ENCODE data around the gene PTPRM. TPM values are rescaled to one million over a fixed set of nuclear protein-coding genes. Genes with fewer than 3 reads are reported as not detected.

Gene PTPRM
- total RNA-seq, 1 experiment from 2014 or later, result 42.3 TPM

DNA sequence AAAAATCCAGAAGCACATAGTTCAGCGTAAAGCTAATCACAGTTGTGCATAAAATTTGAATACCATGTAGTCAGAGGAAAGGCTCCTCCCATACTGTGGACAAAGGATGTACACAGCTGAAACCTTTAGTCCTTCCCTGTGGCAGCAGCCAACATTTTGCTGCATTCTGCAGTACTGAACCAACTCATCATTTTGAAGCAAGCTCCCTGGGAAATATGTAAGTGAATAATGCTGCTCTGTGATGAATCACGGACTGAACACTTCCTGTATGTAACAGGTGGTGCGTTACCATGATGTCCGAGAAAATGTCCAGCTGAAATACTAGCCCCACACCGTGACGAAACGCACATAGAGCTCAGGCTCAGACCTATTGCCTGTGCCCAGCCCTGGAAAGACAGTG lies 621.1 kb downstream of the PTPRM start:
- H3K4me1 Mint-ChIP-seq (ENCODE audit: low read depth, unreplicated experiment), result no peaks in the 10 kb centered on the region
- no peaks in the 10 kb centered on the region for H3K9me3 Mint-ChIP-seq (ENCODE audit: low read depth, unreplicated experiment)
- no peak overlapping the region for H3K4me3 Mint-ChIP-seq (ENCODE audit: low read depth, unreplicated experiment)
- no peaks in the 10 kb centered on the region for H3K27me3 Mint-ChIP-seq (ENCODE audit: unreplicated experiment)
- DNase-seq, result no peak
- no peaks in the 10 kb centered on the region for H3K36me3 Mint-ChIP-seq (ENCODE audit: insufficient read depth, unreplicated experiment)
- intact Hi-C loops (cut with micrococcal nuclease; ENCODE audit: unreplicated experiment), result no loop called here
- BruUV-seq (replicated peaks), result no TSS peak
- H3K27ac Mint-ChIP-seq (ENCODE audit: unreplicated experiment), result no peak overlapping the region
- CTCF ChIA-PET, result no interaction called here
- TF ChIP-seq, protein P1, sequence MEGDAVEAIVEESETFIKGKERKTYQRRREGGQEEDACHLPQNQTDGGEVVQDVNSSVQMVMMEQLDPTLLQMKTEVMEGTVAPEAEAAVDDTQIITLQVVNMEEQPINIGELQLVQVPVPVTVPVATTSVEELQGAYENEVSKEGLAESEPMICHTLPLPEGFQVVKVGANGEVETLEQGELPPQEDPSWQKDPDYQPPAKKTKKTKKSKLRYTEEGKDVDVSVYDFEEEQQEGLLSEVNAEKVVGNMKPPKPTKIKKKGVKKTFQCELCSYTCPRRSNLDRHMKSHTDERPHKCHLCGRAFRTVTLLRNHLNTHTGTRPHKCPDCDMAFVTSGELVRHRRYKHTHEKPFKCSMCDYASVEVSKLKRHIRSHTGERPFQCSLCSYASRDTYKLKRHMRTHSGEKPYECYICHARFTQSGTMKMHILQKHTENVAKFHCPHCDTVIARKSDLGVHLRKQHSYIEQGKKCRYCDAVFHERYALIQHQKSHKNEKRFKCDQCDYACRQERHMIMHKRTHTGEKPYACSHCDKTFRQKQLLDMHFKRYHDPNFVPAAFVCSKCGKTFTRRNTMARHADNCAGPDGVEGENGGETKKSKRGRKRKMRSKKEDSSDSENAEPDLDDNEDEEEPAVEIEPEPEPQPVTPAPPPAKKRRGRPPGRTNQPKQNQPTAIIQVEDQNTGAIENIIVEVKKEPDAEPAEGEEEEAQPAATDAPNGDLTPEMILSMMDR (IDR thresholded peaks at IDR 0.05; ENCODE audit: unreplicated experiment), result no peak

DNA sequence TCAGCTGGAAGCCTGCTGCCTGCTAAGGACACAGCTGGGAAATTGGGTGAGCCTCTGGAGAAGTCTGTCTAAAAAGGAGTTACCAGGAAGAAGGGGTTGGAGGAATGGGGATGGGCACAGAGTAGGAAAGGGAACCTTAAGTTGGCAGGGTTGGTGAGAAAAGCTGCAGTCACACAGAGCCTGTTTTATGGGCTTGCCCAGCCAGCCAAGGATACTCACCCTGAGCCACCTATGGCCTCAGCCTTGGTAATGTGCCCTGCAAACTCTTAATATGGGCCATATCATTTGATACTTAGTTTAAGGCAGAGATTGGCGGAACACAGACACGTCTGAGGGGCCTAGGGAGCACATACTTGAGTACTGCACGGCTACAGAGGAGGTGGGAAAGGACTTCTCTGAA lies 623.9 kb downstream of the PTPRM start:
- Mint-ChIP-seq H3K36me3 (ENCODE audit: insufficient read depth, unreplicated experiment) (no peaks in the 10 kb centered on the region), H3K4me3 (ENCODE audit: low read depth, unreplicated experiment) (no peak overlapping the region), H3K4me1 (ENCODE audit: low read depth, unreplicated experiment) (no peaks in the 10 kb centered on the region), H3K27me3 (ENCODE audit: unreplicated experiment) (no peaks in the 10 kb centered on the region), H3K9me3 (ENCODE audit: low read depth, unreplicated experiment) (no peaks in the 10 kb centered on the region), H3K27ac (ENCODE audit: unreplicated experiment) (no peak overlapping the region)
- no TSS peak for BruUV-seq (replicated peaks)
- intact Hi-C loops (cut with micrococcal nuclease; ENCODE audit: unreplicated experiment), result no loop called here
- CTCF ChIA-PET, result no interaction called here
- TF ChIP-seq, protein P1 (IDR thresholded peaks at IDR 0.05; ENCODE audit: unreplicated experiment), result no peak
- no peak for DNase-seq

DNA sequence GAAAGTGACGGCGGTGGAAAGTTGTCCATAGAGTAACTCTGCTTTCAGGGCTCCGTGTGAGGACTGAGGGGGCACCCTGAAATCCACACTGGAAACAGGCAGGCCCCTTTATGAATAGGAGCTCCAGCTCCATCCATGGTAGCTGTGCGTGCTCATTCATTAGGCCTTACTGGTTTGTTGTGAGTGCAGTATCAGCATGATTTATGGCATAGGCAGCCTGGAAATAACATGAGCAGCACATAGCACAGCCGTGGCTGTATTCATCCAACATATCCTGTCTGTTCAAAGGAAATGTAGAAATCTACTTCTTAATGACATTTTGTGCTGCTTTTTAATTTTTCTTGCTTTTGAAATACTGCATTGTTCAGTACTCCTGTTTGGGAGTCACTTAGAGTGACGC lies 627.3 kb downstream of the PTPRM start:
- Mint-ChIP-seq H3K27me3 (ENCODE audit: unreplicated experiment) (no peaks in the 10 kb centered on the region), H3K4me1 (ENCODE audit: low read depth, unreplicated experiment) (no peaks in the 10 kb centered on the region), H3K36me3 (ENCODE audit: insufficient read depth, unreplicated experiment) (no peaks in the 10 kb centered on the region), H3K4me3 (ENCODE audit: low read depth, unreplicated experiment) (no peak overlapping the region), H3K27ac (ENCODE audit: unreplicated experiment) (no peak overlapping the region), H3K9me3 (ENCODE audit: low read depth, unreplicated experiment) (no peaks in the 10 kb centered on the region)
- no peak for DNase-seq
- CTCF ChIA-PET, result interaction anchor here (0.6 kb wide), 1 partner anchor 500 kb away, joined by 4 read pairs; no protein-coding TSS in a partner anchor
- TF ChIP-seq, protein P1 (IDR thresholded peaks at IDR 0.05; ENCODE audit: unreplicated experiment), result no peak
- intact Hi-C loops (cut with micrococcal nuclease; ENCODE audit: unreplicated experiment), result no loop called here
- BruUV-seq (replicated peaks), result no TSS peak

DNA sequence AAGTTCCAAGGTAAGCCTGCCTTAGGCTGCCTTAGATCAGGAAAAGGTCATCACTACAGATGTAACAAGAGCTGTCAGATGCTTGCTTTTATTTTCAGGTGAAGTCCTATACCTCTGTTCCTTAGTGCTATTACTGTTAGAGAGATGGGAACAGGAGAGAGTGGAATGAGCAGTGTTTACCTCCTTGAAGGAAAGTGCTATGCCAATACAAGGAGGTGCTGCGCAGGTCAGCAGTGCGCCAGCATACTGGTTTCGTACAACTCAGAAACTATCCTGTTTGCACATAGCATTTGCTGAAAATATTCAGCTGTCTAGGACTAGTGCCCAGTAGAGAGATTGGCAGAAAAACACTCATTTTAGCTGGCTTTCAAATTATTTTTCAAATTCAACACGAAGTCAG lies 629.1 kb downstream of the PTPRM start:
- no peaks in the 10 kb centered on the region for H3K27me3 Mint-ChIP-seq (ENCODE audit: unreplicated experiment)
- no peaks in the 10 kb centered on the region for H3K4me1 Mint-ChIP-seq (ENCODE audit: low read depth, unreplicated experiment)
- H3K9me3 Mint-ChIP-seq (ENCODE audit: low read depth, unreplicated experiment), result no peaks in the 10 kb centered on the region
- intact Hi-C loops (cut with micrococcal nuclease; ENCODE audit: unreplicated experiment), result no loop called here
- CTCF ChIA-PET, result no interaction called here
- no peak for DNase-seq
- no peak overlapping the region for H3K4me3 Mint-ChIP-seq (ENCODE audit: low read depth, unreplicated experiment)
- TF ChIP-seq, protein P1 (IDR thresholded peaks at IDR 0.05; ENCODE audit: unreplicated experiment), result no peak
- H3K27ac Mint-ChIP-seq (ENCODE audit: unreplicated experiment), result no peak overlapping the region
- no TSS peak for BruUV-seq (replicated peaks)
- no peaks in the 10 kb centered on the region for H3K36me3 Mint-ChIP-seq (ENCODE audit: insufficient read depth, unreplicated experiment)

All from Calu3 (cell line).